HG03095 (cell line): ENCODE data around the gene AIP.
"Not testable (repeated sequence)": the region's sequence is repeated elsewhere in the genome, so short reads cannot be mapped to it uniquely, and the experiment has no call there.

Source experiments
- ATAC-seq: cut with Tn5 transposase; IDR thresholded peaks from one replicate; pipeline ENCODE4 v1.9.1; 2021; ENCODE audit warnings: moderate library complexity; ENCODE audit not compliant: unreplicated experiment

Gene AIP

DNA sequence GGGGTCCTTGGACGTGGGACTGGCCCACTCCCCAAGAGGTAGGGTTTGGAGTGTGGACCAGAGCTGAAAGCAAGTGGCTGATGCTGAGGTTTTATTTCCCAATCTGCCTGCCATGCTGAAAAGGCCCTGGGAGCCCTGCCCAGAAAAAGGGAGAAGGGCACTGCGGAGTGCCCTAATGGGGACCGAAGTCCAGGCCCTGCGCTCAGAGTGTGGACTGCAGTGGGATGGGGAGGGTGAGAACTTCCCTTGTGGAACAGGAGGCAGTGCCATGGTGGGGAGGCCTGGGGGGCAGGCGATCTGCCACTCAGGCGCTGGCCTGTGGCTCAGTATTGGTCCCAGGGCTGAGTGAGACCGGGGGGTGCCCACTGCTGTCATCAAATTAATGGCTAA is 34.6 kb upstream of the AIP start:
- no peak for ATAC-seq

DNA sequence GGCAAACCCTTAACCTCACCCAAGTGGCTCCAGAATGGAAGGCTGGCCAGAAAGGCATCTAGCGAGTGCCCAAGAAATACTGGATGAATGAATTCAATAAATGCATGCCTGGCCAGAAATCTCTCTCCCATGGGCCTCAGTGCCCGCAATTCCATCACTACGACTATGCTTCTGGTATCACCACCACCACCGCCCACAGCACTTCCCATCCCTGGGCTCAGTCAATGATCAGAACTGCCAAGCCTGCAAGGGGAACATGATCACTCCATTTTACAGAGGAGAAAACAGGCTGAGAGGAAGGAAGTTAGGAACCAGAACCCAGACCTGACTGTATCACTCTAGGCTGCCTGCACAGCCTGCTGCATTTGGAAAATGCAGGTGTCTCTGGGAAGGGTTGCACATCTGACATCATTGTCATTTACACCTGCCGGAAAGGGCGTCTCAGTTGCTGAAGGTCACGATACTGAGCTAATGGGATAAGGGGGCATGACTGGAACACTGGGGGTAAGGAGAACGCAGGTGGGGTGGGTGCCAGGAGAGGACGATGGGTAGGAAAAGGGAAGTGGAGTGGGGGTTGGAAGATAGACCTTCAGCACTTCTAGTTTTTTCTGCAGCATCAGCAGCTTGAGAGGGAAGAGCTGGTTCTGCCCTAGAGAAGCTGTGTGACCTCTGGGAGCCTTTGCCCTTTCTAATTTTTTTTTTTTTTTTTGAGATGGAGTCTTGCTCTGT is 33.5 kb upstream of the AIP start:
- ATAC-seq, result no peak

DNA sequence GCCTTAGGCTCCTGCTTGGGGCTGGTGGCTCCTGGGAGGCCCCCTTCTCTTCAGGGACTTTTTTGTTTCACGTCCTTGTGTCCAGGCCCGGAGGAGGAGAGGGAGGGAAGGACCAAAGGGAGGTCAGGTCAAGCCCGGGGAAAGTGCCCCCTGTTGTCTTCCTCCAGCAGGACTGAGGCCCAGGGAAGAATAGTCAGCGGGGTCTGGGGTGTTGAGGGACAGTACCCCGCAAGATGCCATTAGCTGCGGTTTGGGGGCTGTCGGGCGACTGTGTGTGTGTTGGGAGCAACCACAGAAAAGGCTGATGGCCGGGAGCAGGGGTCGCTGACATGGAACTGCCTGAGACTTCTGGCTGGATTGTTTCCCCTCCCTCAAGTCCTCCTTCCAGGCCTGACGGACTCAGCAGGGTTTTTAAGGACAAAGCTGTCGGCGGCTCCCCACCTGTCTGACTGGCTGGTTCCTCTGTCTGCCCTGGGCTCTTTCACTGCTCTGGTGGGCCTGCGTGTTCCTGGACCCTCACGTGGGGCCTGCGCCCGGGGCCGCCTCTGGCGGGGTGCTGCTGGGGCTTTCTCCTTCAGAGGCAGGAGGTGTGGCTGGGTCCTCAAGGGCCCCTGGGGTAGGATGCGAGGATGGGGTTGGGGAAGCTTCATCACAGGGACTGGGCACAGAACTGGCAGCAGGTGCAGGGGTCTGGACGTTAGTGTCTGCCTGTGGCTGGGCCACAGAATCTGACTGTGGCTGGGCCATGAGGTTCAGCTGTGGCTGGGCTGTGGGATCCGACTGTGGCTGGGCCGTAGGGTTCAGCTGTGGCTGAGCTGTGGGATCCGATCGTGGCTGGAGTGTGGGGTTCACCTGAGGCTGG is 31.8 kb upstream of the AIP start:
- ATAC-seq, result no peak

DNA sequence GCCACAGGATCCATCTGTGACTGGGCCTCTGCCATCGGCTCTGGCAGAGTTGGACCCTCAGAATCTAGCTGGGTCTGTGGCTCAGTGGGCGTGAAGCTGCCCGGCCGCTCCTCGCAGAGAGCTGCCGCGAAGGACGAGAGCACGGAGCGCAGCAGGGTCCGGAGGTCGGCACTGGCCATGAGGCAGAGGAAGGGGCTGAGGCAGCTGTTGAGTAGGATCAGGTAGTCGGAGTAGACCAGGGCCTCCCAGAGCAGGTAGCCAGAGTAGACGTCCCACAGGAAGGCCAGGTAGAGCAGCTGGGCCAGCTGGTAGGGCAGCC is 31.2 kb upstream of the AIP start:
- no peak for ATAC-seq

DNA sequence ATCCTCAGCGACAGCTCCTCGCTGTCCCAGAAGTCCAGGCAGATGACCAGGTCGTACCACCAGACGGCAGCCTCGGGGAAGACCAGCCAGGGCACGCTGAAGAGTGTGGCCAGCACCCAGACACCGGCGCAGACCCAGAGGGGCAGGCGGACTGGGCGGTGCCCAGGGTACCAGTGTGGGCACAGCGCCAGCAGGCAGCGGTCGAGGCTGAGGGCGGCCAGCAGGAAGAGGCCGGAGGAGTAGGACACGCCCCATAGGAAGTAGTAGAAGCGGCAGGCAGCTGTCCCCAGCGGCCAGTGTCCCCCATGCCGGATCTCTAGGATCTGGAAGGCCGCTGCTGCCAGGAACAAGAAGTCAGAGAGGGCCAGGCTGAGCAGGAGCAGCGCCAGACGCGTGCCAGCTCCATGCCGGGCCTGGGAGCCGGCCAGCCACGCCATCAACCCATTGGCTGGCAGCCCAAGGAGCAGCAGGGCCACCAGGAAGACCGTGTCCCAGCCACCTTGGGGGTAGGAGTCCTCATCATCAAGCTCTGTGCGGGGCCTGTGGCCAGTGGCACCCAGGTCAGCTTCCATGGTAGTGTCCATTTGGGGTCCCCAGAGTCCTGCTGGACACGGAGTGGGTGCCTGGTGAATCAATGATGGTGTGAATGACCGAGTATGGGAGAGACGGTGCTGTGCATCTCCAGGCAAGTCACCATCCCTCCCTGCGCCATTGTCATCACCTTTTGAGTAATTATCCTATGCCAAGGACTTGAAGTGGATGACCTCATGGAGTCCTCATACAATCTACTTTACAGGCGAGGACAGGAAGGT is 30.5 kb upstream of the AIP start, which contains the start of gene GPR152:
TSS of gene GPR152 (minus strand) at position 589 of the 812 bp plus-strand sequence. CDS start at position 584, 5 bp downstream.
- no peak for ATAC-seq

DNA sequence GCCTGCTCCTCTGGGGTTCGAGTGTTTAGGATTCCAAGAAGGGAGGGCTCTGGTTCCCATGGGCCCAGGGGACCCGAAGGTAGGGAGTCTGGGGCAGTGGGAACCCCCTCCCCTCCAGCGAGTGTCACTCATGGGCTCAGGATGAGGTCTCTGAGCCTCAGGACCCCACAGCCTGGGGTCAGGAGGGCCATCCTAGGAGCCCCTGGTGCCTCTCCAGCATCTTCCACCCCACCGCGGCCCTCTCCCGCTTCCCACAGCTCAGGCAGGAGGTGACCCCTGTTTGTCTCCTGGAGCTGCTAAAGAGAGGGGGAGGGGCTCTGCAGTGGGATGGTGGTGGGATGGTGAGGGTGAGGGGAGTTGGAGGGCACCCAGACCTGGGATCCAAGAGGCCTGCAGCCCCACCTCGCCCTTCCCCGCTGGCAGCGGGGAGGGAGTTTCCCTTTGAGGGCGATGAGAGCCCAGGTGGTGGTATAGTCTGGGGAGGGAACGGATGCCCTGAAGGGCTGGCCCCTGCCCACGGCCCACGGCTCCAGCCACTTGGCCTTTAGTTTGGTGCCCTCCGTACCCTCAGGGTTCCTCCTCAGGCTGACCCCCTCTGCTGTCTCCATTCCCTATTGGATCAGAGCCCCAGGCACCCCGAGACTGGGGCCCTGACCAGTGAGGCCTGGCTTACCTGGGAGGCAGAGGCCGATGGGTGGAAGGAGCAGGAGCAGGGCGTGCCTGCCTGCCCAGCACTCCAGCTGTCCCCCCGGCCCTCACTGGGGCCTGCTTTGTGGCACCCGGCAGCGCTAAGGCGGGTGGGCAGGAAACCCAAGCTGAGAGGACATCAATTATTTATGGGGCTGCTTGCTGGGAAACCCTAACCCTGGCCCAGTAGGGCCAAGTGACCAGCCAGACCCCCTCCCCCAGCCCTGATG is 28.8 kb upstream of the AIP start:
- no peak for ATAC-seq

DNA sequence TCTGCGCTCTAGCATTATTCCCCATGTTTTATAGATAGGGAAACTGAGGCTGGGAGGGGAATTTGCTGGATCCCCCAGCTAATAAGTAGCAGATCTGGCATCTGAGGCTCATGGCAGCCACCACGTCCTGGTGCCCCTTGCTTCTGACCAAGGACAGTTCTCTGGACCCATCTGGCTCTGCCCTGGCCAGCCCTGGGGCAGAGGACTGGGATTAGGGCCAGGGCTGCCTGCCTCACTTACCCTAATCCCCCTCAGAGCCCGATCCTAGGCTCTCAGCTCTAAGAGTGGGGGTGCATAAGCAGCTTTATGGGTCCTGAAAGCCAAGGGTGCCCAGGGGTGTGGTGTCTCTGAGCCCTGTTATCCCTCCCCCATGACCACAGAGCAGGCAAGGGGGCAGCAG is 27.8 kb upstream of the AIP start, which contains the start of gene CABP4:
TSS of gene CABP4 (plus strand) at position 301 of the 400 bp plus-strand sequence. CDS start at position 371, 70 bp downstream.
- ATAC-seq, result no peak

DNA sequence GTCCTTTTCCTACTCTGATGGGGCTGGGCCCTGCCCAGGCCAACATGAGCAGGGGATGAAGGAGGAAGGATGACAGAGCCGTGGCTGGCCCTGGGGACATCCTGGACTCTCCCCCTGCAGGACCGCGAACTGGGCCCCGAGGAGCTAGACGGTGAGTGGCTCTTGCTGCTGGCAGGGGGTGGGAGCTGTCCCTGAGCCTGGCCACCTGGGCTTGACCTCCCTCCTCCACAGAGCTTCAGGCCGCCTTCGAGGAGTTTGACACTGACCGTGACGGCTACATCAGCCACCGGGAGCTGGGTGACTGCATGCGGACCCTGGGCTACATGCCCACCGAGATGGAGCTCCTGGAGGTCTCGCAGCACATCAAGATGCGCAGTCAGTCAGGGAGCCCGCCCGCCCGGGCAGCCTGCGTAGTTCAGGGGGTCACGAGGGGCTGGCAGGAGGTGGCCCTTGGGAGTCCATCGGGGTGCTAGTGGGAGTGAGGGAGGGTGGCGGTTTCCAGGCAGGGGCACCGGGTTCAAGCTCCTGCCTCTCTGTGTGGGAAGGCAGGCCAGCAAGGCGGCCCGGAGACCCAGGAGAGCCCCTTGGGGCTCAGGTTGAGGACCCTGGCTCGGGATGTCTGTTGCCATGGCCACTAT is 26.6 kb upstream of the AIP start:
- ATAC-seq, result no peak

DNA sequence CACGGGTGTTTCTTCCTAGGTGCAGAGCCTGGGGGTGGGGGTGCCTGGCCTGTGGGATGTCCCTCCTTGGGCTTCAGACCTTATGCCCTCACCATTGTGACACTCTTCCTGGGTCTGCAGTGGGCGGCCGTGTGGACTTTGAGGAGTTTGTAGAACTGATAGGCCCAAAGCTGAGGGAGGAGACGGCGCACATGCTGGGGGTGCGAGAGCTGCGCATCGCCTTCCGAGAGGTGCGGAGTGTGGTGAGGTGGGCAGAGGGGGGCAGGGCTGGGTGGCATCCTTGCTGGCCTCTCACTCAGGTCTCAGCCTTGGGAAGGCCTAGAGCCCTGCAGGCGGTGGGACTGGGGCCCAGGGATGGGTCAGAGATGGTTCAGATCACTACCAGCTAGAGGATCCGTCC is 25.4 kb upstream of the AIP start:
- no peak for ATAC-seq

DNA sequence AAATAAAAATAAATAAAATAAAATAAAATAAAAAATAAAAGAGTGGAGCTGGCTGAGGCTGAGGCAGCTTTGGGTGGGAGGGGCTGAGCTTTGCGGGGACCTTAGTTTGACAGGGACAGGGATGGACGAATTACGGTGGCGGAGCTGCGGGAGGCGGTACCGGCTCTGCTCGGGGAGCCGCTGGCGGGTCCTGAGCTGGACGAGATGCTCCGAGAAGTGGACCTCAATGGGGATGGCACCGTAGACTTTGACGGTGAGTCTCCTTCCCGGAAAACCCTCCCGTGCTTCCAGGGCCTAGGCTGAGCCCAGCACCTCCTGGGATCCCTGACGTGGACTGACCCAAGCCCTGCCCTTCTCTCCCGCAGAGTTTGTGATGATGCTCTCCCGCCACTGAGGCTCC is 24.6 kb upstream of the AIP start:
- ATAC-seq, result no peak

DNA sequence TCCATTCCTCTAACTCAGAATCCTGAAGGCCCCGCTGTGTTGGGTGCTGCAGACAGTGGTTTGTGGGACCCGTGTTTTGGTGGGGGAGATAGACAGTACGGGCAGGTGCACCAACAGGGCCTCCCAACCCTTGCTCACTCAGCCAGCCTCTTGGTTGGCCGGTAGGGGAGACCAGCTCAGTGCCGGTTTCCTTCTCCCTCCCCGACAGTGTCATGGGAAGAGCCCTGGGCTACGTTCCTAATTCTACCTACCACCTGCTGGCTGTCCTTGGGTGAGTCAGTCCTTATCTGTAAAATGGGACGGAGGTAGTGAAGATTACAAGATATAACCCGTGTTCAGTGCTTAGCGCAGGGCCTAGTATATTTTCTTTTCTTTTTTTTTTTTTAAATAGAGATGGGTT is 19.6 kb upstream of the AIP start:
- no peak for ATAC-seq

DNA sequence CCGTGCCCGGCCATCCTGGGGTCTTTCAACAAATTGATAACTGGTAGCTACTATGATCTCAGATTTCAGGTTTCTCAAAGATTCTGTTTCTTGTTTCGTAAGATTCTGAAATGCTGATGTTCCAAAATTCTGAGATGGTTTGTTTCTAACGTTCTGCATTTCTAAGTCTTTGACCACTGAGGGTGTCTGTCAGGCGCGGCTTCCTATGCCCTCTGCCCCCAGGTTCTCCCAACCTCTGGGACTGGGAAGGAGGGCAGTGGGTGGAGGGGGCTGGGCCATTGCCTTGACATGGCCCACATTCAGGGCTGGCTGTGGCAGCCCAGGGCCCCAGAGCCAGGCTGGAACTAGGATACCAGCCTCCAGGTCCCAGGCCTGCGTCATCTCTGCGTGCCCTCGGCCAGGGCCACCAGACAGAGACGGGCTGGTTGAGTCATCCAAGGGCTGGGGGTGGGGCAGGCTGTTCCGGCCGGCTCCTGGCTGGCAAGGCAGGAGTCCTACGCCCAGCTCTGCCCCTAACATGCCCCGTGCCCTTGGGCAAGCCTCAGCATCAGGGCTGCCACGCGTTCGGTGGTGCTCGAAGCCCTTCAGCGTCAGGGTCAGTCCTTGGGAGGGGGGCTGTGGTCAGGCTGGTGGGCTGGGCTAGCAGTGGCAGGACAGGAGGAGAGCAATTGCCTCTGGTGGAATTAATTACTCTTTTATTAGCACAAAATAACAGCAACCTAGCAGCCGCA is 19.0 kb upstream of the AIP start:
- no peak for ATAC-seq

DNA sequence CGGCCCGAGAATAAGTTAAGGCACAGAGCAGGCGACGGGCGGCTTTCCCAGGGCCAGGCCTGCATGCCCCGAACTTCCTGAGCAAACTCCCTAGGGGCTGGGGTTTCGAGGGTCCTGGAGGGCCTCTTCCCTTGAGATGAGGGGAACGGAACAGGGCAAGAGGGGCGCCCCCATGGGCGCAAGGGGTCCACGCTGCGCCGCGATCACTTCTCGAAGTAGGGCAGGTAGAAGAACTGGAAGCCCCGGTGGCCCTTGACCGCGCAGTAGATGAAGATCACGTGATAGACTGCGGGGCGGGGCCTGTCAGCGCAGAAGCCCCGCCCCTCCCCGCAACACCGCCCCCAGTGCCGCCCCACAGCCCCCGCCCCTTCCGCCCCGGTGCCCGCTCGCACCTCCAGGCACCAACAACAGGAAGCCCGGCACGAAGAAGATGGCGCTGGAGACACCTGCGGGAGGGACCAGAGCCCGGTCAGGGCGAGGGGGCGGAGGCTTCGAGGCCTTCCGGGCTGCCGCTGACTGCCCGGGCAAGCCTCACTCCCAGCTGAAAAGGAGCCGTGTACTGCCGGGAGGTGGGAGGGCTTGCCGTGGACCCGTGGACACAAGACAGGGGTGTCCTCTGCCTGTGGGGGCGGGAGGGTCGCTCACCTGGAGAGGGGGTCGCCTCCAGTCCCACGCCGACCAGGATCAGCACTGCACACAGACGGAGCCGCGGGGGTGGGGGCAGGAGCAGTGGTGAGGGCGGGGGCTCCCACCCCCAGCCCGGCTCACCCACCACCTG is 18.2 kb upstream of the AIP start:
- ATAC-seq, result peak; percentile 43

DNA sequence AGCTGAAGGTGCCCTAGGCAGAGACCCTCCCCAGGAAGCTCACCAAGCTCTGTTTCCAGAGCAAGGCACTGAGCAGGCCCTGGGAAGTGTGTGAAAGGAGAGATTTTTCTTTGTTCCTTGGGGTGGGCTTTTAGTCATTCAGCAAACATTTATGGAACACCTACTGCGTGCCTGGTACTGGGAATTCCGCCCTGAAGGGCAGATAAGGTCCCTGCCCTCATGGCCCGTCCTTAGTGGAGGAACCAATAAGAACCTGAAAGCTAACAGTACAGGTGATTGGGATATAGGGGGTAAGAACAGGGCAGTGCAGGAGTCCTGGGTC is 17.7 kb upstream of the AIP start:
- no peak for ATAC-seq

DNA sequence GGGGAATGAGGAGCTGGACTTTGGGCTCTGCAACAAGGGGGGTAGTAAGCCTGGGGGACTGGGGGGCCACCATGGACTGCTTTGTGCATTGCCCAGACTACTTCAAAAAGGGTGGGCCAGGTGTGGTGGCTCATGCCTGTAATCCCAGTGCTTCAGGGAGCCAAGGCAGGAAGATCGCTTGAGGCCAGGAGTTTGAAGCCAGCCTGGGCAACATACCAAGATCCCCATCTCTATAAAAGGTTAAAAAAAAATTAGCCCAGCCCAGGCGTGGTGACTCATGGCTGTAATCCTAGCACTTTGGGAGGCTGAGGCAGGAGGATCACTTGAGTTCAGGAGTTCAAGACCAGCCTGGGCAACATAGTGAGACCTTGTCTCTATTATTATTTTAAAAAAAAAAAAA is 17.3 kb upstream of the AIP start:
- ATAC-seq, result not testable (repeated sequence)

DNA sequence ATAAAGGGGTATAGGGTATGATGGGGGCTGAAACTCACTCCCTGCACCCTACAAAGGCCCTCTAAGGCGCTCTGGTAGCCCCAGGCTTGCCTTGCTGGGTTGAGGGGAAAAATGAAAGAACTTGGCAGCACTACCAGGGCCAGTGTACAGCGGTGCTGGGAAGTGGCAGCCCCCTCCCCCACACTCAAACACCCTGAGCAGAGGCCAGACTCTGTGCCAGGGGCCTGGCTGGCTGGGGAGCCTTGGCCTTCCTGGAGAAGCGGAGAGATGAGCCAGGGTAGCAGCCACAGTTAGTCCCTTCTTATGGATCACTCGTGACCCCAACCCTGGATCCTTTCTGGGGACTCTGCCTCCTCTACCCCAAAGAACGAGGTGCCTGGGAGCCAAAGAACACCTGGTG is 16.5 kb upstream of the AIP start:
- no peak for ATAC-seq

DNA sequence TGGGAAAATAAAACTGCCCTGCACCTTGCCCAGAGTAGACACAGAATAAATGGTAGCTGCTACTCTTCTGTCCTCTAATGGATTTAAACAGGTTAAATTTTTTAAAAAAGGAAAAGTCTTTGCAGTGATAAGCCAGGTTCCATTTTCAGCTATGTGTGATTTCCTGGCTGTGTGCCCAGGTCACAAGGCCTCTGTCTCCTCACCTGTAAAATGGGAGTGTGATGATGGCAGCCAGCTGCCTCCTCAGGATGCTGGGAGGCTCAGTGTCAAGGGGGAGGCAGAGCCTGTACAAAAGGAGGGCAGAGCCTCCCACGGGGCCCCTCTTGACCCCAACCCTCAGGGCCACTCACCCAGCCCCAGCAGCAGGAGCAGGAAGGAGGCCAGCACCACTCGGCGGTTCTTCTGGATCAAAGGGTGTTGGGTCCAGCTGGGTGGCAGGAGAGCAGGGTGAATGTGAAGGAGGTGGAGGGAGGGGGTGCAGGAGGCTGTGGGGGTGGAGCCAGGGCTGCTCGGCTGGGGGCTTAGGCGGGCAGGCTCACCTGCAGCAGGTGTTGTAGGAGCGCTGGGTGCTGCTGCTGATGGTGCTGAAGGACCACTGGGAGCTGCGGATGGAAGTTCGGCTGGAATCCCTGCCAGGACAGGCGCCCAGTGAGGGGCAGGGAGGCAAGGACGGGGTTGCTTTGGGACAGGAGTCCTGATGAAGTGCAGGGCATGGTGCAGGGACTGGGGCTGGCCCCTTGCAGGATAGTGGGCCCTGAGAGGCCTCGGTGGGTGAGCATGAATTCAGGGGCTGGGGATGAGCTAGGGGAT is 15.7 kb upstream of the AIP start:
- ATAC-seq, result no peak

DNA sequence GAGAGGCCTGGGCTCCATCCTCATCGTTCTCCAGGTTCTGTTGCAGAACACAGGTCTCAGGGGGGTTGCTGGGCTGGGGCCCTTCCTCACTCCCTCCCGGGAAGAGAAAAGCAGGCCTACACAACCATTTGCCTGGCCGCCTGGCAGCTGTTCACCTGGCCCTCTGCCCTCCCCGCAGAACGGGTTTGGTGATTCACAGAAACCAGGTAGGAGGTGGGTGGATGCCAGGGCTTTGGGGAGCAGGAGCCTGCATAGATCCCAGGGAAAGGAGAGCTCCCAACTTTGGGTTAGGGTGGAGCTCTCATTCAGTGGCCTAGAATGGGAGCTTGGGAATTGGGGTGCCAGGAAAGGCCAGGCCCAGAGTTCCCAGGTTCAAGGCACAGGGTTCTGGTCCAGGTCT is 14.8 kb upstream of the AIP start:
- no peak for ATAC-seq
